HepG2 (cell line): Measurements from ENCODE around the gene NHSL1. TPM values are rescaled to one million over a fixed set of nuclear protein-coding genes. Genes with fewer than 3 reads are reported as not detected.

ENCODE experiments used
- ATAC-seq: fragments of 200-7000 bp; cut with Tn5 transposase; 3 replicates; pipeline ENCODE4 v1.9.1; 2020; ENCODE audit warnings: mild to moderate bottlenecking, moderate library complexity
- BruUV-seq: library from RNA; stranded (reverse); fragments of 400-500 nt; replicated peaks from 2 replicates; lab custom pipeline; 2021; lab: Mats Ljungman, UMichigan
- CTCF ChIA-PET: fragments of 300-600 bp; formaldehyde crosslinking; extraction: SDS; loops from one replicate; lab custom pipeline; 2021; ENCODE audit warnings: low total read pairs, inconsistent platforms, low intra/inter-chr PET ratio; lab: Yijun Ruan, JAX
- POLR2A ChIA-PET: fragments of 350-600 bp; sonication (Branson Sonifier 250); formaldehyde crosslinking; loops from one replicate; lab custom pipeline; 2020; ENCODE audit warnings: antibody characterized with exemption, inconsistent platforms; lab: Yijun Ruan, JAX
- DNase-seq: peaks from one replicate; pipeline ENCODE4 v3.0.0-alpha.2; 2015; ENCODE audit warnings: low spot score
- FAIRE-seq: peaks from 3 replicates; lab custom pipeline; 2011; peaks lifted over from hg19 to GRCh38; lab: Jason Lieb, UNC
- H2AFZ ChIP-seq: one replicate; pipeline ENCODE4 v1.6.1; 2011; ENCODE audit warnings: low read length, inconsistent platforms
- H3K27ac ChIP-seq: fragments of 300-600 bp; 3 replicates; pipeline ENCODE4 v1.8.0; 2011; ENCODE audit warnings: mixed run types, mild to moderate bottlenecking, mixed read lengths, low read length, inconsistent platforms; ENCODE audit not compliant: insufficient read depth; ENCODE audit errors: extremely low read length
- H3K27me3 ChIP-seq, 2 experiments: fragments of 200-600 bp in 1 of 2; 2 replicates in 1 of 2; 3 replicates in 1 of 2; pipeline versions ENCODE4 v1.6.0 to v1.8.0; 2011; ENCODE audit warnings: low read length in 2 of 2, mild to moderate bottlenecking in 2 of 2, moderate library complexity in 2 of 2, inconsistent platforms in 1 of 2; ENCODE audit not compliant: insufficient read depth in 2 of 2, control insufficient read depth in 1 of 2
- H3K36me3 ChIP-seq, 2 experiments: fragments of 200-600 bp in 1 of 2; replicated peaks in 1 of 2; 2 replicates in 1 of 2; 3 replicates in 1 of 2; pipeline versions ENCODE4 v1.5.1 to v1.8.0; 2011; ENCODE audit warnings: low read length in 2 of 2, inconsistent platforms in 1 of 2; ENCODE audit not compliant: insufficient read depth in 2 of 2, control insufficient read depth in 1 of 2
- H3K4me1 ChIP-seq: 2 replicates; pipeline ENCODE4 v1.5.1; 2012; ENCODE audit warnings: low read length, inconsistent platforms; ENCODE audit not compliant: insufficient read depth
- H3K4me2 ChIP-seq: 2 replicates; pipeline ENCODE4 v1.6.0; 2011; ENCODE audit warnings: low read depth, low read length, inconsistent platforms
- H3K4me3 ChIP-seq, 3 experiments: fragments of 200-600 bp in 1 of 3; sonication (generic), shearing (Covaris generic) in 1 of 3; replicated peaks in 1 of 3; 2 replicates each; pipeline ENCODE4 v1.5.1; 2011 to 2016; ENCODE audit warnings: low read length in 3 of 3, inconsistent platforms in 2 of 3, low read depth in 2 of 3, mild to moderate bottlenecking in 2 of 3, control low read depth in 1 of 3, mixed read lengths in 1 of 3; ENCODE audit not compliant: insufficient read depth in 1 of 3
- H3K79me2 ChIP-seq: one replicate; pipeline ENCODE4 v1.6.1; 2011; ENCODE audit warnings: low read length, inconsistent platforms; ENCODE audit not compliant: insufficient read depth
- H3K9ac ChIP-seq: 2 replicates; pipeline ENCODE4 v1.6.0; 2011; ENCODE audit warnings: mild to moderate bottlenecking, low read depth, low read length, inconsistent platforms; ENCODE audit not compliant: insufficient read depth
- H3K9me3 ChIP-seq: 2 replicates; pipeline ENCODE4 v1.5.1; 2012; ENCODE audit warnings: mild to moderate bottlenecking, low read length
- H4K20me1 ChIP-seq: 2 replicates; pipeline ENCODE4 v1.6.0; 2011; ENCODE audit warnings: inconsistent platforms, mild to moderate bottlenecking, low read length, moderate library complexity; ENCODE audit not compliant: insufficient read depth
- BORCS8-MEF2B ChIP-seq: sonication (generic); formaldehyde crosslinking; IDR thresholded peaks from 2 replicates; pipeline ENCODE4 v1.8.0; 2022; ENCODE audit warnings: mild to moderate bottlenecking, missing genetic modification reagents
- CENPBD1 ChIP-seq: sonication (generic); formaldehyde crosslinking; IDR thresholded peaks from 2 replicates; pipeline ENCODE4 v1.8.0; 2022; ENCODE audit warnings: missing genetic modification reagents, low read depth, mild to moderate bottlenecking, borderline replicate concordance
- DBP ChIP-seq: sonication (generic); formaldehyde crosslinking; IDR thresholded peaks from 2 replicates; pipeline ENCODE4 v1.4.0; 2020; ENCODE audit warnings: missing genetic modification reagents; ENCODE audit errors: not compliant biosample characterization
- MTF2 ChIP-seq: sonication (generic); formaldehyde crosslinking; IDR thresholded peaks from 2 replicates; pipeline ENCODE4 v1.5.0; 2020; ENCODE audit warnings: missing genetic modification reagents, borderline replicate concordance
- PHF21A ChIP-seq: sonication (generic); formaldehyde crosslinking; IDR thresholded peaks from 2 replicates; pipeline ENCODE4 v1.5.0; 2020; ENCODE audit warnings: mild to moderate bottlenecking, missing genetic modification reagents
- RBM22 ChIP-seq: fragments of 200-400 bp; formaldehyde crosslinking; optimal IDR thresholded peaks from 2 replicates; pipeline ENCODE3; 2017; ENCODE audit warnings: mild to moderate bottlenecking, low read length, moderate library complexity
- SRY ChIP-seq: sonication (generic); formaldehyde crosslinking; IDR thresholded peaks from 2 replicates; pipeline ENCODE4 v1.8.0; 2022; ENCODE audit warnings: mild to moderate bottlenecking, missing genetic modification reagents
- TEAD2 ChIP-seq: sonication (generic); formaldehyde crosslinking; IDR thresholded peaks from 2 replicates; pipeline ENCODE4 v1.9.0; 2021; ENCODE audit warnings: missing genetic modification reagents
- ZIK1 ChIP-seq: sonication (generic); formaldehyde crosslinking; IDR thresholded peaks from 2 replicates; pipeline ENCODE4 v1.5.0; 2020; ENCODE audit warnings: mild to moderate bottlenecking, low read depth, missing genetic modification reagents, borderline replicate concordance
- ZNF260 ChIP-seq: sonication (generic); formaldehyde crosslinking; IDR thresholded peaks from 2 replicates; pipeline ENCODE4 v1.4.0; 2020; ENCODE audit warnings: missing genetic modification reagents, low read depth, mild to moderate bottlenecking, borderline replicate concordance
- WGBS: methylation state at CpG from one replicate; pipeline ENCODE4 v1.1.6; 2017; ENCODE audit warnings: low lambda C conversion rate; 5-methylcytosine and 5-hydroxymethylcytosine counted together
- in situ Hi-C: cut with HindIII; loops from 2 replicates; pipeline ENCODE4 v1.10.0; 2017; ENCODE audit warnings: low pct_unique_long_range_greater_than_20kb; ENCODE audit not compliant: extremely low pct_ligation_motif_present
- intact Hi-C: fragments of 100-400 bp; cut with micrococcal nuclease; formaldehyde crosslinking; loops from one replicate; pipeline ENCODE4 v1.10.0; 2022; ENCODE audit not compliant: unreplicated experiment
- polyA plus RNA-seq, 8 experiments: library from polyadenylated mRNA; depleted of rRNA in 3 of 8; stranded (reverse) in 7 of 8; unstranded in 1 of 8; fragments of >200 nt; fragmentation: Illumina TruSeq in 4 of 8; extraction: Trizol in 4 of 8; gene quantifications; 2 replicates each; pipeline versions ENCODE4 v1.2.1 to v1.2.3, GENCODE V29; 2011 to 2016; ENCODE audit warnings: low read depth in 4 of 8, missing spikeins in 1 of 8, mixed read lengths in 1 of 8; ENCODE audit not compliant: insufficient read depth in 1 of 8
- total RNA-seq, 5 experiments: library from RNA; depleted of rRNA; stranded (reverse); fragments of >200 nt; fragmentation: Illumina TruSeq; extraction: Trizol; gene quantifications; 2 replicates each; pipeline ENCODE4 v1.2.3, GENCODE V29; 2016; ENCODE audit warnings: low read depth in 1 of 5
- TF ChIP-seq, protein P1 (sequence below): sonication (generic); formaldehyde crosslinking; IDR thresholded peaks from 2 replicates; pipeline ENCODE4 v1.5.0; 2020; ENCODE audit warnings: mild to moderate bottlenecking, missing genetic modification reagents

The NHSL1 gene
- total and polyA plus RNA-seq, 2 of the 13 experiments (the other 11 are each of a cell fraction or from before 2014, with no cell fraction given), result 24.9 to 53.6 TPM

- peak; percentile 18; the same call in 1 of the 3 replicates for ATAC-seq
- WGBS, result 87% methylated on average over 4 of the region's 4 CpGs
- CTCF ChIA-PET, result no interaction called here
- BruUV-seq, result no TSS peak
- Histone ChIP-seq H4K20me1 (peaks cover 22% of the 10 kb centered on the region), H2AFZ (no peak overlapping the region), H3K79me2 (peaks cover 95% of the 10 kb centered on the region), H3K4me2 (no peak overlapping the region)
- in situ Hi-C loops, result no loop called here
- POLR2A ChIA-PET, result no interaction called here
- TF ChIP-seq MTF2 (CRISPR knock-in tag) (no peak), RBM22 (peak; percentile 49)
- TF ChIP-seq, all 625 proteins: peak for 1
- Histone ChIP-seq H3K4me1 (peaks cover 96% of the 10 kb centered on the region), H3K27me3 (no peaks in the 10 kb centered on the region), H3K27ac (no peak overlapping the region), H3K9me3 (no peaks in the 10 kb centered on the region), H3K4me3 (no peak overlapping the region), H3K9ac (no peak overlapping the region), H3K36me3 (peaks cover 23 to 68% of the 10 kb centered on the region in 2 experiments)
- intact Hi-C loops, result no loop called here
- FAIRE-seq, result no peak
- DNase-seq, result no peak
Measured at GRCh38 chr6:138492113-138492512, 7.2 kb downstream of the NHSL1 start.

DNA sequence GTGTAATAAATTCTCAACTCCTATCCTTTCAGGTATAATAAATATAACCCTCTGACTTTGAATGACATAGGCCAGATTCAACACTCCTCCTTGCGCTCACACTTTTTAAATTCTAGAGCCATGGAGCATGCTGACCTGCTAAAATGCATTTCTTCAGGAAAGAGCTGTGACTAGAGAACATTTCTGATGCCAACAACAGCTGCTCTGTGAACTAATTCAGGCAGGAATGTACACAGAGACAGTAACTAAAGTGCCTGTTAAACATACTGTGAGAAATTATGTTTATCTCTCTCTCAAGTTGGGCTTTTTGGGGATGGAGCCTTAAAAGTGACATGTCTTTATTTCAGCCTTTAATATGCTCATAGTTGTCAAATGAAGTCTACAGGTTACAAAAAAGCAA lies 8.3 kb downstream of the NHSL1 start:
- Histone ChIP-seq H4K20me1 (peaks cover 22% of the 10 kb centered on the region), H3K27me3 (no peaks in the 10 kb centered on the region), H3K4me2 (no peak overlapping the region), H3K9ac (no peak overlapping the region), H3K79me2 (peaks cover 95% of the 10 kb centered on the region), H3K36me3 (peaks cover 23 to 75% of the 10 kb centered on the region in 2 experiments), H3K9me3 (no peaks in the 10 kb centered on the region), H2AFZ (no peak overlapping the region), H3K4me1 (peaks cover 96% of the 10 kb centered on the region), H3K4me3 (no peak overlapping the region), H3K27ac (no peak overlapping the region)
- in situ Hi-C loops (no loop called here), intact Hi-C loops (no loop called here)
- no peak for TF ChIP-seq ZNF260 (CRISPR knock-in tag)
- no peak for TF ChIP-seq TEAD2 (CRISPR knock-in tag)
- TF ChIP-seq ZIK1, result no peak
- no peak for TF ChIP-seq DBP (CRISPR knock-in tag)
- TF ChIP-seq, protein P1, sequence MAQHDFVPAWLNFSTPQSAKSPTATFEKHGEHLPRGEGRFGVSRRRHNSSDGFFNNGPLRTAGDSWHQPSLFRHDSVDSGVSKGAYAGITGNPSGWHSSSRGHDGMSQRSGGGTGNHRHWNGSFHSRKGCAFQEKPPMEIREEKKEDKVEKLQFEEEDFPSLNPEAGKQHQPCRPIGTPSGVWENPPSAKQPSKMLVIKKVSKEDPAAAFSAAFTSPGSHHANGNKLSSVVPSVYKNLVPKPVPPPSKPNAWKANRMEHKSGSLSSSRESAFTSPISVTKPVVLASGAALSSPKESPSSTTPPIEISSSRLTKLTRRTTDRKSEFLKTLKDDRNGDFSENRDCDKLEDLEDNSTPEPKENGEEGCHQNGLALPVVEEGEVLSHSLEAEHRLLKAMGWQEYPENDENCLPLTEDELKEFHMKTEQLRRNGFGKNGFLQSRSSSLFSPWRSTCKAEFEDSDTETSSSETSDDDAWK, result no peak
- no peak for TF ChIP-seq BORCS8-MEF2B (CRISPR knock-in tag)
- no peak for TF ChIP-seq SRY (CRISPR knock-in tag)
- no peak for TF ChIP-seq CENPBD1
- TF ChIP-seq PHF21A (CRISPR knock-in tag), result no peak
- no TSS peak for BruUV-seq
- ChIA-PET CTCF (no interaction called here), POLR2A (no interaction called here)
- FAIRE-seq (no peak), ATAC-seq (no peak), DNase-seq (no peak)
- 100% methylated on average over 1 of the region's 1 CpG for WGBS
